SK-N-SH (cell line): ENCODE data around the gene UBR2. TPM values are rescaled to one million over a fixed set of nuclear protein-coding genes. Genes with fewer than 3 reads are reported as not detected.

Experiments used
- CTCF ChIA-PET: fragments of 300-600, 350-600 bp; formaldehyde crosslinking; extraction: SDS; loops from one replicate; lab custom pipeline; 2021; lab: Yijun Ruan, JAX
- POLR2A ChIA-PET: fragments of 350-600 bp; sonication (Branson Sonifier 250); formaldehyde crosslinking; extraction: SDS; loops from one replicate; lab custom pipeline; 2020; ENCODE audit warnings: antibody characterized with exemption, inconsistent platforms; lab: Yijun Ruan, JAX
- DNase-seq: peaks from one replicate; pipeline ENCODE4 v3.0.0; 2012
- H2AFZ ChIP-seq: fragments of 200-600 bp; sonication (generic); 2 replicates; pipeline ENCODE4 v1.8.1; 2016; ENCODE audit warnings: antibody characterized with exemption, mild to moderate bottlenecking, low read depth
- H3F3A ChIP-seq: fragments of 200-600 bp; sonication (generic); replicated peaks from 2 replicates; pipeline ENCODE3; 2016; ENCODE audit warnings: antibody characterized with exemption, mild to moderate bottlenecking; ENCODE audit not compliant: insufficient read depth
- H3K27ac ChIP-seq, 2 experiments: fragments of 200-500 bp in 1 of 2; fragments of 200-600 bp in 1 of 2; sonication (Bioruptor generic) in 1 of 2; sonication (generic), shearing (Covaris generic) in 1 of 2; 2 replicates each; pipeline versions ENCODE4 v1.5.1 to v1.6.1; 2014 to 2016; ENCODE audit warnings: low read depth in 2 of 2, inconsistent platforms in 1 of 2, low read length in 1 of 2, mild to moderate bottlenecking in 1 of 2, mixed read lengths in 1 of 2
- H3K27me3 ChIP-seq: fragments of 200-600 bp; sonication (generic), shearing (Covaris generic); 2 replicates; pipeline ENCODE4 v1.6.1; 2016; ENCODE audit warnings: mixed run types; ENCODE audit not compliant: insufficient read depth
- H3K36me3 ChIP-seq, 2 experiments: fragments of 200-500 bp in 1 of 2; fragments of 200-600 bp in 1 of 2; sonication (Bioruptor generic) in 1 of 2; sonication (generic) in 1 of 2; replicated peaks in 1 of 2; 2 replicates each; pipeline versions ENCODE3 to v1.5.1; 2014 to 2016; ENCODE audit warnings: low read length in 1 of 2, mild to moderate bottlenecking in 1 of 2; ENCODE audit not compliant: insufficient read depth in 2 of 2, control insufficient read depth in 1 of 2
- H3K4me1 ChIP-seq, 2 experiments: fragments of 200-500 bp in 1 of 2; fragments of 200-600 bp in 1 of 2; sonication (Bioruptor generic) in 1 of 2; sonication (generic), shearing (Covaris generic) in 1 of 2; 2 replicates each; pipeline versions ENCODE4 v1.5.1 to v1.6.1; 2014 to 2016; ENCODE audit warnings: low read depth in 1 of 2, low read length in 1 of 2, mixed run types in 1 of 2; ENCODE audit not compliant: insufficient read depth in 2 of 2, control insufficient read depth in 1 of 2
- H3K4me2 ChIP-seq: fragments of 200-600 bp; sonication (generic), shearing (Covaris generic); 2 replicates; pipeline ENCODE4 v1.6.1; 2017; ENCODE audit warnings: mixed run types
- H3K4me3 ChIP-seq, 2 experiments: fragments of 200-500 bp in 1 of 2; fragments of 200-600 bp in 1 of 2; sonication (Bioruptor generic) in 1 of 2; sonication (generic), shearing (Covaris generic) in 1 of 2; 2 replicates each; pipeline versions ENCODE4 v1.5.1 to v1.8.1; 2014 to 2016; ENCODE audit warnings: low read depth in 2 of 2, inconsistent platforms in 1 of 2, low read length in 1 of 2, mild to moderate bottlenecking in 1 of 2, mixed read lengths in 1 of 2, moderate library complexity in 1 of 2
- H3K79me2 ChIP-seq: fragments of 200-600 bp; sonication (generic); 2 replicates; pipeline ENCODE4 v1.8.1; 2017; ENCODE audit warnings: mild to moderate bottlenecking; ENCODE audit not compliant: insufficient read depth
- H3K9ac ChIP-seq: fragments of 200-600 bp; sonication (generic); 2 replicates; pipeline ENCODE4 v1.6.1; 2017; ENCODE audit warnings: mixed run types
- H3K9me2 ChIP-seq: fragments of 200-600 bp; sonication (generic); 2 replicates; pipeline ENCODE4 v1.6.1; 2017; ENCODE audit warnings: mixed run types
- H3K9me3 ChIP-seq: fragments of 200-600 bp; sonication (generic); 2 replicates; pipeline ENCODE4 v1.6.1; 2017; ENCODE audit warnings: mixed run types, mild to moderate bottlenecking, moderate library complexity
- H4K20me1 ChIP-seq: fragments of 200-600 bp; sonication (generic); 2 replicates; pipeline ENCODE4 v1.6.1; 2017; ENCODE audit warnings: mild to moderate bottlenecking, mixed run types; ENCODE audit not compliant: insufficient read depth
- CTCF ChIP-seq: fragments of 200-600 bp; sonication (generic); IDR thresholded peaks from 2 replicates; pipeline ENCODE4 v1.6.1; 2017; ENCODE audit warnings: antibody characterized with exemption, mild to moderate bottlenecking, moderate library complexity
- ELF1 ChIP-seq: IDR thresholded peaks from 2 replicates; pipeline ENCODE4 v1.4.0; 2012
- EP300 ChIP-seq, 2 experiments: IDR thresholded peaks; 2 replicates each; pipeline versions ENCODE4 v1.4.0 to v1.6.1; 2012; ENCODE audit warnings: borderline replicate concordance in 1 of 2, low read depth in 1 of 2, low read length in 1 of 2
- EZH2phosphoT487 ChIP-seq: fragments of 200-600 bp; sonication (generic); IDR thresholded peaks from 2 replicates; pipeline ENCODE4 v1.6.1; 2017; ENCODE audit warnings: low read depth, mixed run types, mild to moderate bottlenecking, antibody characterized with exemption, moderate library complexity, borderline replicate concordance
- FOXJ3 ChIP-seq: sonication (generic); formaldehyde crosslinking; IDR thresholded peaks from 2 replicates; pipeline ENCODE4 v1.5.1; 2020; ENCODE audit warnings: mild to moderate bottlenecking, missing genetic modification reagents
- FOXM1 ChIP-seq: IDR thresholded peaks from 2 replicates; pipeline ENCODE4 v1.4.0; 2012; ENCODE audit warnings: low read depth, mild to moderate bottlenecking
- GABPA ChIP-seq: IDR thresholded peaks from 2 replicates; pipeline ENCODE4 v1.4.0; 2012; ENCODE audit warnings: low read depth, mild to moderate bottlenecking
- GATA2 ChIP-seq: sonication (generic); formaldehyde crosslinking; IDR thresholded peaks from 2 replicates; pipeline ENCODE4 v1.5.0; 2020; ENCODE audit warnings: mild to moderate bottlenecking, missing genetic modification reagents
- MEF2A ChIP-seq: IDR thresholded peaks from 2 replicates; pipeline ENCODE4 v1.4.0; 2012; ENCODE audit warnings: low read depth, borderline replicate concordance
- NRF1 ChIP-seq: IDR thresholded peaks from 2 replicates; pipeline ENCODE4 v1.6.1; 2012; ENCODE audit warnings: low read depth, mild to moderate bottlenecking, low read length
- PBX3 ChIP-seq: IDR thresholded peaks from 2 replicates; pipeline ENCODE4; 2012
- POLR2AphosphoS5 ChIP-seq: IDR thresholded peaks from 2 replicates; pipeline ENCODE4 v1.6.1; 2012; ENCODE audit warnings: low read depth, low read length
- RFX5 ChIP-seq: IDR thresholded peaks from 2 replicates; pipeline ENCODE4 v1.6.1; 2012; ENCODE audit warnings: mild to moderate bottlenecking, improper control_type of control experiment, low read length
- RXRA ChIP-seq: IDR thresholded peaks from 2 replicates; pipeline ENCODE4 v1.4.0; 2012; ENCODE audit warnings: low read depth, mild to moderate bottlenecking, borderline replicate concordance
- SIN3A ChIP-seq: IDR thresholded peaks from 2 replicates; pipeline ENCODE4 v1.6.1; 2012; ENCODE audit warnings: low read depth, mild to moderate bottlenecking, low read length, moderate library complexity, borderline replicate concordance
- SMC3 ChIP-seq: IDR thresholded peaks from 2 replicates; pipeline ENCODE4 v1.6.1; 2012; ENCODE audit warnings: low read depth, low read length, improper control_type of control experiment
- TCF12 ChIP-seq: IDR thresholded peaks from 2 replicates; pipeline ENCODE4 v1.4.0; 2012
- YY1 ChIP-seq: IDR thresholded peaks from 2 replicates; pipeline ENCODE4 v1.4.0; 2012; ENCODE audit warnings: low read depth, mild to moderate bottlenecking
- ZBTB33 ChIP-seq: IDR thresholded peaks from 2 replicates; pipeline ENCODE4 v1.4.0; 2012; ENCODE audit warnings: low read depth, borderline replicate concordance
- WGBS: methylation state at CpG from one replicate; pipeline ENCODE4 v1.1.6; 2017; ENCODE audit warnings: low lambda C conversion rate; 5-methylcytosine and 5-hydroxymethylcytosine counted together
- polyA plus RNA-seq, 3 experiments: library from polyadenylated mRNA; depleted of rRNA; stranded (reverse); fragments of >200 nt; gene quantifications; 2 replicates each; pipeline ENCODE4 v1.2.3, GENCODE V29; 2012

Gene UBR2
- polyA plus RNA-seq, 1 of the 3 experiments (the other 2 are of a cell fraction): 5.2 TPM

- H3K27ac ChIP-seq: no peak overlapping the region
- peak overlapping the region; percentile 77; the same call in 1 of the 2 replicates for H2AFZ ChIP-seq
- no peaks in the 10 kb centered on the region for H3K27me3 ChIP-seq
- H3K9ac ChIP-seq: no peak overlapping the region
- ChIA-PET POLR2A (interaction anchor here (1.3 to 2.0 kb wide), 2 partner anchors 20 to 152 kb away, joined by 3 to 5 read pairs; partner anchors contain the start of gene RPL7L1), CTCF (interaction anchor here (0.8 to 4.0 kb wide), 22 partner anchors 7 to 163 kb away, joined by 3 to 58 read pairs (median 6); partner anchors contain the start of genes TBCC and UBR2)
- no peaks in the 10 kb centered on the region for H3K9me2 ChIP-seq
- no peak overlapping the region for H3K4me2 ChIP-seq
- no peaks in the 10 kb centered on the region for H3F3A ChIP-seq
- no peaks in the 10 kb centered on the region for H4K20me1 ChIP-seq
- no peak overlapping the region for H3K4me3 ChIP-seq
- WGBS: 85% methylated on average over 39 of the region's 52 CpGs
- peaks cover 0 to 7% of the 10 kb centered on the region in 2 experiments; a peak in 1 of 4 replicates for H3K4me1 ChIP-seq
- H3K9me3 ChIP-seq: no peaks in the 10 kb centered on the region
- no peak for DNase-seq
- TF ChIP-seq EP300 (IDR thresholded peaks at IDR 0.05; ENCODE audit: borderline replicate concordance in 1 of 2, low read depth in 1 of 2, low read length in 1 of 2): no peak
- no peak for TF ChIP-seq CTCF
- no peak for TF ChIP-seq TCF12
- TF ChIP-seq GATA2 (CRISPR knock-in tag): no peak
- no peak for TF ChIP-seq YY1
- no peak for TF ChIP-seq GABPA
- no peak for TF ChIP-seq FOXM1
- TF ChIP-seq ELF1: no peak
- no peaks in the 10 kb centered on the region for H3K36me3 ChIP-seq
- no peaks in the 10 kb centered on the region for H3K79me2 ChIP-seq
Measured at GRCh38 chr6:42727087-42727611, 163.3 kb downstream of the UBR2 start.

GRCh38 chr6:42727627-42728026 is 163.8 kb downstream of the UBR2 start:
- H2AFZ ChIP-seq: no peak overlapping the region
- H3F3A ChIP-seq: no peaks in the 10 kb centered on the region
- H3K27ac ChIP-seq: no peak overlapping the region
- no peaks in the 10 kb centered on the region for H3K9me3 ChIP-seq
- no peak overlapping the region for H3K4me3 ChIP-seq
- H3K27me3 ChIP-seq: no peaks in the 10 kb centered on the region
- CTCF ChIA-PET: interaction anchor here (0.6 to 4.0 kb wide), 12 partner anchors 11 to 163 kb away, joined by 3 to 58 read pairs (median 8); partner anchors contain the start of genes TBCC and UBR2
- DNase-seq: no peak
- TF ChIP-seq SIN3A (no peak), EP300 (IDR thresholded peaks at IDR 0.05; ENCODE audit: borderline replicate concordance in 1 of 2, low read depth in 1 of 2, low read length in 1 of 2) (no peak), NRF1 (no peak), RFX5 (no peak), EZH2phosphoT487 (no peak), MEF2A (no peak), POLR2AphosphoS5 (no peak), PBX3 (no peak), RXRA (no peak), FOXJ3 (CRISPR knock-in tag) (no peak), SMC3 (no peak), ZBTB33 (no peak)
- H3K36me3 ChIP-seq: no peaks in the 10 kb centered on the region
- WGBS: 87% methylated on average over 14 of the region's 22 CpGs
- H3K79me2 ChIP-seq: no peaks in the 10 kb centered on the region
- no peak overlapping the region for H3K9ac ChIP-seq
- H3K4me2 ChIP-seq: no peak overlapping the region
- POLR2A ChIA-PET: no interaction called here
- no peaks in the 10 kb centered on the region for H4K20me1 ChIP-seq
- H3K4me1 ChIP-seq: peaks cover 0 to 7% of the 10 kb centered on the region in 2 experiments; a peak in 1 of 4 replicates
- no peaks in the 10 kb centered on the region for H3K9me2 ChIP-seq
